ENCODE results near the gene POP5. TPM values are rescaled to one million over a fixed set of nuclear protein-coding genes. Genes with fewer than 3 reads are reported as not detected.

POP5 gene
- total and polyA plus RNA-seq, 7 donors = 9.8 to 30.4 (median 19.4) TPM

- no peak overlapping the region for H3K4me3 ChIP-seq
- WGBS, 3 donors = 95 to 100% (median 95%) methylated on average over 1 of the region's 1 CpG
- TF ChIP-seq, protein P1, sequence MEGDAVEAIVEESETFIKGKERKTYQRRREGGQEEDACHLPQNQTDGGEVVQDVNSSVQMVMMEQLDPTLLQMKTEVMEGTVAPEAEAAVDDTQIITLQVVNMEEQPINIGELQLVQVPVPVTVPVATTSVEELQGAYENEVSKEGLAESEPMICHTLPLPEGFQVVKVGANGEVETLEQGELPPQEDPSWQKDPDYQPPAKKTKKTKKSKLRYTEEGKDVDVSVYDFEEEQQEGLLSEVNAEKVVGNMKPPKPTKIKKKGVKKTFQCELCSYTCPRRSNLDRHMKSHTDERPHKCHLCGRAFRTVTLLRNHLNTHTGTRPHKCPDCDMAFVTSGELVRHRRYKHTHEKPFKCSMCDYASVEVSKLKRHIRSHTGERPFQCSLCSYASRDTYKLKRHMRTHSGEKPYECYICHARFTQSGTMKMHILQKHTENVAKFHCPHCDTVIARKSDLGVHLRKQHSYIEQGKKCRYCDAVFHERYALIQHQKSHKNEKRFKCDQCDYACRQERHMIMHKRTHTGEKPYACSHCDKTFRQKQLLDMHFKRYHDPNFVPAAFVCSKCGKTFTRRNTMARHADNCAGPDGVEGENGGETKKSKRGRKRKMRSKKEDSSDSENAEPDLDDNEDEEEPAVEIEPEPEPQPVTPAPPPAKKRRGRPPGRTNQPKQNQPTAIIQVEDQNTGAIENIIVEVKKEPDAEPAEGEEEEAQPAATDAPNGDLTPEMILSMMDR (IDR thresholded peaks at IDR 0.05) = no peak
- no peak overlapping the region for H3K27ac ChIP-seq
- H3K9me3 ChIP-seq = no peaks in the 10 kb centered on the region
- peaks cover 10 to 63% of the 10 kb centered on the region in 2 donors for H3K36me3 ChIP-seq (ENCODE audit: insufficient read depth in 1 of 2, low read depth in 1 of 2)
- H3K4me1 ChIP-seq = peaks cover 13% of the 10 kb centered on the region
- DNase-seq (no peak), ATAC-seq (no peak)
- H3K27me3 ChIP-seq (ENCODE audit: insufficient read depth in 3 of 3, low read length in 2 of 3) = no peaks in the 10 kb centered on the region
- intact Hi-C loops (cut with DNase I) = no loop called here
Measured at GRCh38 chr12:120579179-120579578, 2.0 kb downstream of the POP5 start.

- Histone ChIP-seq H3K27ac (peak overlapping the region; percentile 36), H3K36me3 (ENCODE audit: insufficient read depth in 1 of 2, low read depth in 1 of 2) (peaks cover 22 to 100% of the 10 kb centered on the region in 2 donors), H3K27me3 (ENCODE audit: insufficient read depth in 3 of 3, low read length in 2 of 3) (no peaks in the 10 kb centered on the region), H3K9me3 (no peaks in the 10 kb centered on the region), H3K4me3 (no peak overlapping the region), H3K4me1 (no peaks in the 10 kb centered on the region)
- TF ChIP-seq, protein P1 (IDR thresholded peaks at IDR 0.05) = no peak
- 79 to 86% (median 83%) methylated on average over 2 of the region's 2 CpGs for whole genome bisulfite sequencing, 3 donors
- DNase-seq (no peak), ATAC-seq (no peak)
- intact Hi-C loops (cut with DNase I) = no loop called here
Measured at GRCh38 chr12:120574106-120574505, 7.1 kb downstream of the POP5 start.

DNA sequence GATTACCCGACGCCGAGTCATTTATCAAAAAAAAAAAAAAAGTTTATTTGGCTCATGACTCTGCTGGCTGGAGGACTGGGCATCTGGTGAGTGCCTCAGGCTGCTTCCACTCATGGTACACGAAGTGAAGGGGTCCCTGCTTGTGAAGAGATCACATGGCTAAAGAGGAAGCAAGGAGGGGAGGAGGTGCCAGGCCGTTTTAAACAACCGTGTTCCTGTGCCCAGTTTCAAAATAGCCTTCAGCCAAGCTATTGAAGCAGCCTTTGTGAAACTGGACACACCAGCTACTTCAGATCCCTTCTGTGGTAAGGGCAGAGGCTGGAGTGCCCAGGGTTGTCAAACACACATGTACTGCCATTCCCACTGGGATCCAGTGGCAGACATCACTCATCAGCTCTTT is 7.6 kb downstream of the POP5 start:
- Histone ChIP-seq H3K9me3 (no peaks in the 10 kb centered on the region), H3K27me3 (ENCODE audit: insufficient read depth in 3 of 3, low read length in 2 of 3) (no peaks in the 10 kb centered on the region), H3K27ac (peak overlapping the region; percentile 36), H3K36me3 (ENCODE audit: insufficient read depth in 1 of 2, low read depth in 1 of 2) (peaks cover 22 to 100% of the 10 kb centered on the region in 2 donors), H3K4me3 (no peak overlapping the region), H3K4me1 (no peaks in the 10 kb centered on the region)
- 33 to 55% (median 39%) methylated on average over 6 of the region's 6 CpGs for WGBS, 3 donors
- peak in 3 of 4 donors; percentile 20 to 31 (median 26) for ATAC-seq
- no peak for DNase-seq
- intact Hi-C loops (cut with DNase I) = no loop called here
- TF ChIP-seq, protein P1 (IDR thresholded peaks at IDR 0.05) = no peak

DNA sequence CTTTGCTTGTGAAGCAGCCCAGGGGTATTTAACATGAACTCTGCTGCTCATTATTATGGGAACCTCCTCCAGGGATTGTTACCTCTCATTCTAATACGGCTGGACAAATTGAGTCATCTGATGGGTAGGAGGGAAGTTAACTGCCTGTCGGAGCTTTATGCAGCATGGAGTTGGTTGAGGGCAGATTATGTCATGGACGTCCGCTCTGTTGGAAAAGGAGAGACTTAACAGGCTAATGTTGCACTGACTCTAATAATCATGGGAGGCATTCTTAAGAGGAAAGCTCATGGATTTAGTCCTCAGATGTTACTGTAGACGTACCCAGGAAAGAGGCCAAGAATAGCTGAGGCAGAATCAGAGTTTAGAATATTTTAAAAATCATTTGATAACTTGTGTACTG is 9.9 kb downstream of the POP5 start:
- H3K9me3 ChIP-seq = no peaks in the 10 kb centered on the region
- ATAC-seq (no peak), DNase-seq (no peak)
- no peak overlapping the region for H3K4me3 ChIP-seq
- no peaks in the 10 kb centered on the region for H3K27me3 ChIP-seq (ENCODE audit: insufficient read depth in 3 of 3, low read length in 2 of 3)
- WGBS, 3 donors = 61 to 73% (median 67%) methylated on average over 5 of the region's 5 CpGs
- H3K27ac ChIP-seq = no peak overlapping the region
- H3K36me3 ChIP-seq (ENCODE audit: insufficient read depth in 1 of 2, low read depth in 1 of 2) = peaks cover 23 to 100% of the 10 kb centered on the region in 2 donors
- H3K4me1 ChIP-seq = no peaks in the 10 kb centered on the region
- TF ChIP-seq, protein P1 (IDR thresholded peaks at IDR 0.05) = no peak
- intact Hi-C loops (cut with DNase I) = no loop called here

GRCh38 chr12:120563495-120563894 is 17.7 kb downstream of the POP5 start:
- Histone ChIP-seq H3K36me3 (ENCODE audit: insufficient read depth in 1 of 2, low read depth in 1 of 2) (peaks cover 24 to 97% of the 10 kb centered on the region in 2 donors), H3K27ac (peak overlapping the region; percentile 68), H3K9me3 (no peaks in the 10 kb centered on the region), H3K27me3 (ENCODE audit: insufficient read depth in 3 of 3, low read length in 2 of 3) (no peaks in the 10 kb centered on the region), H3K4me3 (no peak overlapping the region), H3K4me1 (peaks cover 19% of the 10 kb centered on the region)
- WGBS, 3 donors = 90 to 94% (median 92%) methylated on average over 11 of the region's 11 CpGs
- no peak for ATAC-seq
- intact Hi-C loops (cut with DNase I) = no loop called here
- TF ChIP-seq, protein P1 (IDR thresholded peaks at IDR 0.05) = no peak
- no peak for DNase-seq

Data from psoas muscle (tissue), 8 donors.